ENCODE measurements around the gene SUV39H2. TPM values are rescaled to one million over a fixed set of nuclear protein-coding genes. Genes with fewer than 3 reads are reported as not detected.

SUV39H2 gene
- total RNA-seq, 1 donor from 2014 or later, result 8.2 TPM

DNA sequence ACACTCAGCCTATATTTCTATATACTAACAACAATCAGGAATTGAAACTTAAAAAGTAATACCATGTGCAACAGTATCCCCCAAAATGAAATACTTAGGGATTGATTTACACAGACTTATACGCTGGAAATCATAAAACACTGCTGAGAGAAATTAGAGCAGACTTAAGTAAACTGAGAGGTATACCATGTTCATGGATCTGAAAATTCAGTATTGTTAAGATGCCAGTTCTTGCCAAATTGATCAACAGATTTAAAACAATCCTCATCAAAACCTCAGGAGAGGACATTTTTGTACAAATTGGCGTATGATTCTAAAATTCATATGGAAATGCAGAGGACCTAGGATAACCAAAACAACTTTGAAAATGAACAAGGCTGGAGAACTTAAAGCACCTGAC, 37.9 kb downstream of the SUV39H2 start:
- Mint-ChIP-seq H3K4me1 (ENCODE audit: unreplicated experiment) (no peaks in the 10 kb centered on the region), H3K9me3 (ENCODE audit: unreplicated experiment) (peaks cover 17% of the 10 kb centered on the region), H3K27me3 (ENCODE audit: unreplicated experiment) (no peaks in the 10 kb centered on the region), H3K27ac (ENCODE audit: unreplicated experiment) (no peak overlapping the region), H3K4me3 (ENCODE audit: unreplicated experiment) (no peak overlapping the region), H3K36me3 (ENCODE audit: unreplicated experiment) (peaks cover 80% of the 10 kb centered on the region)
- TF ChIP-seq, protein P1, sequence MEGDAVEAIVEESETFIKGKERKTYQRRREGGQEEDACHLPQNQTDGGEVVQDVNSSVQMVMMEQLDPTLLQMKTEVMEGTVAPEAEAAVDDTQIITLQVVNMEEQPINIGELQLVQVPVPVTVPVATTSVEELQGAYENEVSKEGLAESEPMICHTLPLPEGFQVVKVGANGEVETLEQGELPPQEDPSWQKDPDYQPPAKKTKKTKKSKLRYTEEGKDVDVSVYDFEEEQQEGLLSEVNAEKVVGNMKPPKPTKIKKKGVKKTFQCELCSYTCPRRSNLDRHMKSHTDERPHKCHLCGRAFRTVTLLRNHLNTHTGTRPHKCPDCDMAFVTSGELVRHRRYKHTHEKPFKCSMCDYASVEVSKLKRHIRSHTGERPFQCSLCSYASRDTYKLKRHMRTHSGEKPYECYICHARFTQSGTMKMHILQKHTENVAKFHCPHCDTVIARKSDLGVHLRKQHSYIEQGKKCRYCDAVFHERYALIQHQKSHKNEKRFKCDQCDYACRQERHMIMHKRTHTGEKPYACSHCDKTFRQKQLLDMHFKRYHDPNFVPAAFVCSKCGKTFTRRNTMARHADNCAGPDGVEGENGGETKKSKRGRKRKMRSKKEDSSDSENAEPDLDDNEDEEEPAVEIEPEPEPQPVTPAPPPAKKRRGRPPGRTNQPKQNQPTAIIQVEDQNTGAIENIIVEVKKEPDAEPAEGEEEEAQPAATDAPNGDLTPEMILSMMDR (IDR thresholded peaks at IDR 0.05), result no peak
- DNase-seq (ENCODE audit: extremely low spot score, unreplicated experiment), result no peak

DNA sequence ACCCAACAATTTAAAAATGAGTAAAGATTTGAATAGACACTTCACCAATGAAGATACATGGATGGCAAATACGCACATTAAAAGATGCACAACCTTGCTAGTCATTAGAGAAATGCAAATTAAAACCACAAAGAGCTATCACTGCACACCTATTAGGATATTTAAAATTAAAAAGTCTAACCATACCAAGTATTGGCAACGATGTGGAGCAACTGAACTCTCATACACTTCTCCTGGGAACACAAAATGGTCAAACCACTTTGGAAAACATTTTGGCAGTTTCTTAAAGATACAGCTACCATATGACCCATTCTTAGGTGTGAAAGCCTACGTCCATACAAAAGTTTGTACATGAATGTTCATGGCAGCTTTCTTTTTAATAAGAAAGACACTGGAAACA, 39.2 kb downstream of the SUV39H2 start:
- H3K27me3 Mint-ChIP-seq (ENCODE audit: unreplicated experiment), result no peaks in the 10 kb centered on the region
- H3K36me3 Mint-ChIP-seq (ENCODE audit: unreplicated experiment), result peaks cover 89% of the 10 kb centered on the region
- no peak for DNase-seq (ENCODE audit: extremely low spot score, unreplicated experiment)
- peaks cover 17% of the 10 kb centered on the region for H3K9me3 Mint-ChIP-seq (ENCODE audit: unreplicated experiment)
- TF ChIP-seq, protein P1 (IDR thresholded peaks at IDR 0.05), result no peak
- no peak overlapping the region for H3K4me3 Mint-ChIP-seq (ENCODE audit: unreplicated experiment)
- no peak overlapping the region for H3K27ac Mint-ChIP-seq (ENCODE audit: unreplicated experiment)
- no peaks in the 10 kb centered on the region for H3K4me1 Mint-ChIP-seq (ENCODE audit: unreplicated experiment)

DNA sequence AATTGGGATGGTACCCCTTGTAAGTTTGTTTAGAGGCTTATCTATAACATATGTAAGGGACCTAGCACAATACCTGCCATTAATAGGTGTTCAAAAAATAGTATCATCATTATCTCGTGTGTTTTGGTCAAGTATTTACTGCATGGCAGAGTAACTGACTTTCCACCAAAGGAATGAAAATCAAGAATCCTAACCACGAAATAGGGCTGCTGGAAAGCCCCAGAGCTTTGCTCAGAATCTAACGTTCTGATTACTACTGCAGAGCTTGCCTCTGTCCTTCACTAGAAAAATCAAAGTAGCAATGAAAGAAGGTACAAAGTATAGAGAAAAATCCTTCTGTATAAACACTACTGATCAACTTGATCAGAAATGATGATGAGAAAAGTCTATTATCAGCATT, 40.3 kb downstream of the SUV39H2 start:
- no peak for DNase-seq (ENCODE audit: extremely low spot score, unreplicated experiment)
- Mint-ChIP-seq H3K36me3 (ENCODE audit: unreplicated experiment) (peaks cover 88% of the 10 kb centered on the region), H3K27me3 (ENCODE audit: unreplicated experiment) (no peaks in the 10 kb centered on the region), H3K4me3 (ENCODE audit: unreplicated experiment) (no peak overlapping the region), H3K4me1 (ENCODE audit: unreplicated experiment) (no peaks in the 10 kb centered on the region), H3K27ac (ENCODE audit: unreplicated experiment) (no peak overlapping the region), H3K9me3 (ENCODE audit: unreplicated experiment) (peaks cover 17% of the 10 kb centered on the region)
- TF ChIP-seq, protein P1 (IDR thresholded peaks at IDR 0.05), result no peak

- TF ChIP-seq, protein P1 (IDR thresholded peaks at IDR 0.05), result no peak
- Mint-ChIP-seq H3K27me3 (ENCODE audit: unreplicated experiment) (no peaks in the 10 kb centered on the region), H3K36me3 (ENCODE audit: unreplicated experiment) (peaks cover 69% of the 10 kb centered on the region), H3K27ac (ENCODE audit: unreplicated experiment) (no peak overlapping the region), H3K9me3 (ENCODE audit: unreplicated experiment) (no peaks in the 10 kb centered on the region), H3K4me3 (ENCODE audit: unreplicated experiment) (no peak overlapping the region), H3K4me1 (ENCODE audit: unreplicated experiment) (no peaks in the 10 kb centered on the region)
- DNase-seq (ENCODE audit: extremely low spot score, unreplicated experiment), result no peak
Measured at GRCh38 chr10:14924013-14924412, 45.3 kb downstream of the SUV39H2 start.

GRCh38 chr10:14925268-14925667, 46.6 kb downstream of the SUV39H2 start:
- H3K27me3 Mint-ChIP-seq (ENCODE audit: unreplicated experiment), result no peaks in the 10 kb centered on the region
- no peak overlapping the region for H3K4me3 Mint-ChIP-seq (ENCODE audit: unreplicated experiment)
- no peaks in the 10 kb centered on the region for H3K9me3 Mint-ChIP-seq (ENCODE audit: unreplicated experiment)
- no peak for DNase-seq (ENCODE audit: extremely low spot score, unreplicated experiment)
- TF ChIP-seq, protein P1 (IDR thresholded peaks at IDR 0.05), result no peak
- no peaks in the 10 kb centered on the region for H3K4me1 Mint-ChIP-seq (ENCODE audit: unreplicated experiment)
- H3K27ac Mint-ChIP-seq (ENCODE audit: unreplicated experiment), result no peak overlapping the region
- peaks cover 57% of the 10 kb centered on the region for H3K36me3 Mint-ChIP-seq (ENCODE audit: unreplicated experiment)
